IMR-90 (cell line): ENCODE measurements around the gene MYEOV. TPM values are rescaled to one million over a fixed set of nuclear protein-coding genes. Genes with fewer than 3 reads are reported as not detected.

ENCODE experiments used
- ATAC-seq: fragments of 200-7000 bp; cut with Tn5 transposase; 2 replicates; pipeline ENCODE4 v1.9.1; 2020; ENCODE audit warnings: low read depth, mild to moderate bottlenecking, moderate library complexity
- BruUV-seq: library from RNA; stranded (reverse); fragments of 400-500 nt; replicated peaks from 2 replicates; lab custom pipeline; 2021; lab: Mats Ljungman, UMichigan
- CTCF ChIA-PET: fragments of 300-600 bp; formaldehyde crosslinking; extraction: SDS; loops from one replicate; lab custom pipeline; 2021; ENCODE audit warnings: antibody characterized with exemption; lab: Yijun Ruan, JAX
- POLR2A ChIA-PET: fragments of 300-600 bp; sonication (Branson Sonifier 250); formaldehyde crosslinking; loops from one replicate; lab custom pipeline; 2022; ENCODE audit warnings: antibody characterized with exemption; ENCODE audit not compliant: unreplicated experiment; lab: Charles Lee
- DNase-seq: peaks from one replicate; pipeline ENCODE4 v3.0.0; 2013
- H2AFZ ChIP-seq: replicated peaks from 2 replicates; pipeline ENCODE3; 2013; ENCODE audit warnings: low read length, mild to moderate bottlenecking; ENCODE audit not compliant: poor library complexity
- H2AK5ac ChIP-seq: 2 replicates; pipeline ENCODE4 v1.6.1; 2013; ENCODE audit warnings: low read depth, low read length, inconsistent platforms
- H2AK9ac ChIP-seq: replicated peaks from 2 replicates; pipeline ENCODE3; 2013; ENCODE audit warnings: mild to moderate bottlenecking, low read depth, low read length, moderate library complexity; ENCODE audit not compliant: poor library complexity
- H2BK120ac ChIP-seq: 2 replicates; pipeline ENCODE4 v1.6.1; 2013; ENCODE audit warnings: low read depth, low read length, inconsistent platforms
- H2BK15ac ChIP-seq: 3 replicates; pipeline ENCODE4 v1.6.1; 2013; ENCODE audit warnings: low read depth, low read length, inconsistent platforms
- H2BK20ac ChIP-seq: 2 replicates; pipeline ENCODE4 v1.6.1; 2013; ENCODE audit warnings: low read depth, mild to moderate bottlenecking, inconsistent platforms, low read length, moderate library complexity
- H2BK5ac ChIP-seq: 2 replicates; pipeline ENCODE4 v1.6.1; 2013; ENCODE audit warnings: mild to moderate bottlenecking, low read depth, low read length, inconsistent platforms; ENCODE audit not compliant: poor library complexity, severe bottlenecking
- H3K14ac ChIP-seq: replicated peaks from 2 replicates; pipeline ENCODE4 v1.6.1; 2013; ENCODE audit warnings: low read depth, low read length, inconsistent platforms
- H3K18ac ChIP-seq: 2 replicates; pipeline ENCODE4 v1.6.1; 2013; ENCODE audit warnings: low read depth, low read length, control low read depth
- H3K23ac ChIP-seq: 2 replicates; pipeline ENCODE4 v1.6.1; 2013; ENCODE audit warnings: low read depth, low read length, inconsistent platforms
- H3K27ac ChIP-seq: 2 replicates; pipeline ENCODE4 v1.5.1; 2013; ENCODE audit warnings: mild to moderate bottlenecking, control low read depth, low read length; ENCODE audit not compliant: insufficient read depth
- H3K27me3 ChIP-seq: 2 replicates; pipeline ENCODE4 v1.6.1; 2013; ENCODE audit warnings: low read length; ENCODE audit not compliant: control insufficient read depth, insufficient read depth
- H3K36me3 ChIP-seq: 2 replicates; pipeline ENCODE4 v1.6.1; 2013; ENCODE audit warnings: low read length, mixed read lengths; ENCODE audit not compliant: control insufficient read depth, insufficient read depth
- H3K4ac ChIP-seq: 2 replicates; pipeline ENCODE4 v1.6.1; 2013; ENCODE audit warnings: low read depth, low read length, inconsistent platforms
- H3K4me1 ChIP-seq: 2 replicates; pipeline ENCODE4 v1.6.1; 2013; ENCODE audit warnings: low read length, mixed read lengths; ENCODE audit not compliant: control insufficient read depth, insufficient read depth
- H3K4me2 ChIP-seq: 2 replicates; pipeline ENCODE4 v1.6.1; 2013; ENCODE audit warnings: low read depth, mild to moderate bottlenecking, control low read depth, low read length, moderate library complexity
- H3K4me3 ChIP-seq: 2 replicates; pipeline ENCODE4 v1.5.1; 2013; ENCODE audit warnings: low read depth, mild to moderate bottlenecking, control low read depth, low read length, moderate library complexity; ENCODE audit not compliant: insufficient read depth
- H3K56ac ChIP-seq: 2 replicates; pipeline ENCODE4 v1.6.1; 2013; ENCODE audit warnings: low read length, inconsistent platforms; ENCODE audit not compliant: insufficient read depth; ENCODE audit errors: extremely low read depth
- H3K79me1 ChIP-seq, 2 experiments: 2 replicates each; pipeline ENCODE4 v1.6.1; 2013; ENCODE audit warnings: low read length in 2 of 2, inconsistent platforms in 1 of 2, low read depth in 1 of 2
- H3K9ac ChIP-seq: 2 replicates; pipeline ENCODE4 v1.6.1; 2013; ENCODE audit warnings: low read depth, low read length, control low read depth
- H3K9me1 ChIP-seq: 2 replicates; pipeline ENCODE4 v1.6.1; 2013; ENCODE audit warnings: low read length, inconsistent platforms; ENCODE audit not compliant: insufficient read depth
- H3K9me3 ChIP-seq: 2 replicates; pipeline ENCODE4 v1.6.1; 2013; ENCODE audit warnings: low read length; ENCODE audit not compliant: control insufficient read depth, insufficient read depth
- H4K20me1 ChIP-seq: 2 replicates; pipeline ENCODE4 v1.6.1; 2013; ENCODE audit warnings: low read length, inconsistent platforms; ENCODE audit not compliant: insufficient read depth
- H4K5ac ChIP-seq: 2 replicates; pipeline ENCODE4 v1.6.1; 2013; ENCODE audit warnings: mild to moderate bottlenecking, low read depth, low read length, control low read depth
- H4K8ac ChIP-seq, 2 experiments: 2 replicates each; pipeline ENCODE4 v1.6.1; 2013; ENCODE audit warnings: low read depth in 2 of 2, low read length in 2 of 2, control low read depth in 1 of 2, inconsistent platforms in 1 of 2
- H4K91ac ChIP-seq: 2 replicates; pipeline ENCODE4 v1.6.1; 2013; ENCODE audit warnings: low read depth, low read length, inconsistent platforms; ENCODE audit not compliant: insufficient read depth
- BHLHE40 ChIP-seq: fragments of 150-350 bp; IDR thresholded peaks from 2 replicates; pipeline ENCODE4 v1.6.1; 2016; ENCODE audit warnings: mild to moderate bottlenecking, low read depth, low read length
- CEBPB ChIP-seq: IDR thresholded peaks from 2 replicates; pipeline ENCODE4 v1.6.1; 2012; ENCODE audit warnings: low read depth, low read length, improper control_type of control experiment
- CHD1 ChIP-seq: IDR thresholded peaks from 2 replicates; pipeline ENCODE4 v1.6.1; 2012; ENCODE audit warnings: low read depth, low read length, improper control_type of control experiment
- CTCF ChIP-seq: conservative IDR thresholded peaks from 2 replicates; pipeline ENCODE4 v1.5.1; 2012; ENCODE audit warnings: mild to moderate bottlenecking, low read depth, low read length, improper control_type of control experiment
- FOS ChIP-seq: fragments of 150-350 bp; IDR thresholded peaks from 2 replicates; pipeline ENCODE4 v1.6.1; 2016; ENCODE audit warnings: low read depth, low read length
- MAFK ChIP-seq: IDR thresholded peaks from 2 replicates; pipeline ENCODE4 v1.6.1; 2012; ENCODE audit warnings: low read depth, low read length, improper control_type of control experiment
- MAZ ChIP-seq: IDR thresholded peaks from 2 replicates; pipeline ENCODE4 v1.6.1; 2012; ENCODE audit warnings: low read depth, mild to moderate bottlenecking, low read length, improper control_type of control experiment, moderate library complexity, borderline replicate concordance
- MXI1 ChIP-seq: IDR thresholded peaks from 2 replicates; pipeline ENCODE4 v1.6.1; 2012; ENCODE audit warnings: low read depth, mild to moderate bottlenecking, low read length, moderate library complexity, borderline replicate concordance
- NFE2L2 ChIP-seq: fragments of 150-350 bp; IDR thresholded peaks from 2 replicates; pipeline ENCODE4 v1.6.1; 2016; ENCODE audit warnings: low read depth, mild to moderate bottlenecking, low read length
- POLR2A ChIP-seq: IDR thresholded peaks from 2 replicates; pipeline ENCODE4 v1.6.1; 2012; ENCODE audit warnings: mild to moderate bottlenecking, low read depth, low read length
- RAD21 ChIP-seq: IDR thresholded peaks from 2 replicates; pipeline ENCODE4 v1.6.1; 2012; ENCODE audit warnings: low read length, improper control_type of control experiment
- RFX5 ChIP-seq: IDR thresholded peaks from 2 replicates; pipeline ENCODE4 v1.8.0; 2012; ENCODE audit warnings: low read depth, mild to moderate bottlenecking, low read length, moderate library complexity
- SMC3 ChIP-seq: fragments of 150-350 bp; IDR thresholded peaks from 2 replicates; pipeline ENCODE4 v1.6.1; 2016; ENCODE audit warnings: low read depth, mild to moderate bottlenecking, antibody characterized with exemption, low read length, moderate library complexity
- WGBS, 2 experiments: methylation state at CpG; one replicate each; pipeline versions ENCODE4 v1.1.5 to v1.1.7; 2013; ENCODE audit warnings: missing lambda C conversion rate in 2 of 2; ENCODE audit not compliant: insufficient read length in 1 of 2; ENCODE audit errors: extremely low coverage in 2 of 2; 5-methylcytosine and 5-hydroxymethylcytosine counted together
- dilution Hi-C: fragments of 300-500 bp; cut with HindIII; formaldehyde crosslinking; loops from one replicate; pipeline ENCODE4 v1.14.3; 2018; ENCODE audit warnings: low sequenced_read_pairs; ENCODE audit not compliant: unreplicated experiment
- in situ Hi-C: fragments of 300-500 bp; cut with MboI; formaldehyde crosslinking; loops from 3 replicates; pipeline ENCODE4 v1.14.3; 2019; ENCODE audit warnings: low sequenced_read_pairs, inconsistent platforms, mixed read lengths
- intact Hi-C: fragments of 100-400 bp; cut with micrococcal nuclease; formaldehyde crosslinking; loops from 2 replicates; pipeline ENCODE4 v1.10.0; 2022
- polyA plus RNA-seq, 3 experiments: library from polyadenylated mRNA; depleted of rRNA; stranded (reverse); fragments of >200 nt; gene quantifications; 2 replicates each; pipeline ENCODE4 v1.2.3, GENCODE V29; 2012; ENCODE audit warnings: low replicate concordance in 1 of 3
- total RNA-seq: library from RNA; depleted of rRNA; stranded (reverse); fragments of >200 nt; gene quantifications from 2 replicates; pipeline ENCODE4 v1.2.3, GENCODE V29; 2012
- TF ChIP-seq, protein P1 (sequence below): fragments of 150-350 bp; IDR thresholded peaks from 2 replicates; pipeline ENCODE4 v1.6.1; 2016; ENCODE audit warnings: low read depth, mild to moderate bottlenecking, low read length, moderate library complexity, borderline replicate concordance
- TF ChIP-seq, protein P2 (sequence below): fragments of 150-350 bp; IDR thresholded peaks from 2 replicates; pipeline ENCODE4 v1.6.1; 2017; ENCODE audit warnings: mild to moderate bottlenecking, antibody characterized with exemption, low read length, low read depth

Gene MYEOV
- total and polyA plus RNA-seq, 2 of the 4 experiments (the other 2 are of a cell fraction) = 5.8 to 6.8 TPM

DNA sequence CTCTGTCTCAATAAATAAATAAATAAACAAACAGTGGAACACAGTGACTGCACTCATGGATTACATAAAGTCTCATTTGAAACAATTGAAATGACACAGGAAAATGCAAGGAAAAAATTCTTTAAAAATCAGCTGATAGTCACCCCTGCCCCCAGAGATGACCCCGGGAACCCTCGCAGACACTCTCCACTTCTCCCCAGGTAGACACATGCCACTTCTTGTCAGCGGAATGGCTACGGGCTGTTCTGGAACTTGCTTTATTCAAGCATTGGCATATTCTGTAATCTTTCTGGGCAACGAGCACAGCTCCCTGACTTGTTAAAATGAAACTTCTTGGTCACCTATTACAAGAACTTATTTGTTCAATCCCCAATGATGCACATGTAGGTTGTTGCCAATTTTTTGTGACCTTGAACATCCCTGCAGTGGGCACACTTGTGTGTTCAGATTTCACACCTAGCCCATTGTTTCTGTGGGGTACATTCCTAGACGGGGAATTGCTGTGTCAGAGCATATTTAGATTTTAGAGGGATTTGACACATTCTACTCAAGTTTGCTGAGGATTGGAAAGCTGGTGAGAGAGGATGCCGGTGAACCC is 32.8 kb downstream of the MYEOV start:
- Histone ChIP-seq H3K79me1 (peaks cover 16 to 57% of the 10 kb centered on the region in 2 experiments), H3K36me3 (no peaks in the 10 kb centered on the region), H2BK5ac (no peak overlapping the region), H2BK15ac (peak overlapping the region; percentile 65; the same call in 1 of the 3 replicates), H2AK9ac (no peak overlapping the region), H3K9me3 (no peaks in the 10 kb centered on the region), H3K27me3 (no peaks in the 10 kb centered on the region), H3K14ac (no peak overlapping the region), H3K23ac (peak overlapping the region; percentile 47; the same call in 1 of the 2 replicates), H4K20me1 (no peaks in the 10 kb centered on the region), H3K4me1 (peaks cover 7% of the 10 kb centered on the region), H3K9me1 (peaks cover 12% of the 10 kb centered on the region), H3K4me3 (no peak overlapping the region), H4K5ac (no peak overlapping the region), H4K8ac (peak overlapping the region in 1 of 2 experiments; percentile 32; a peak in 1 of 4 replicates), H2AFZ (no peak overlapping the region), H3K4me2 (no peak overlapping the region), H3K18ac (no peak overlapping the region; the same call in 1 of the 2 replicates), H4K91ac (no peak overlapping the region), H3K9ac (no peak overlapping the region), H2BK120ac (no peak overlapping the region), H3K27ac (no peak overlapping the region), H3K4ac (0 out of 2 replicates have a peak overlapping the region, but pooled peaks have one; percentile 29), H2BK20ac (peak overlapping the region; percentile 78; the same call in 1 of the 2 replicates), H3K56ac (no peak overlapping the region), H2AK5ac (peak overlapping the region; percentile 76; the same call in 1 of the 2 replicates)
- no peak for ATAC-seq
- intact Hi-C loops = no loop called here
- BruUV-seq = no TSS peak
- POLR2A ChIA-PET = no interaction called here
- WGBS, 2 experiments = 100% methylated on average over 5 of the region's 7 CpGs; no CpG with 5 or more reads in 1 of the 2 experiments
- TF ChIP-seq, protein P1, sequence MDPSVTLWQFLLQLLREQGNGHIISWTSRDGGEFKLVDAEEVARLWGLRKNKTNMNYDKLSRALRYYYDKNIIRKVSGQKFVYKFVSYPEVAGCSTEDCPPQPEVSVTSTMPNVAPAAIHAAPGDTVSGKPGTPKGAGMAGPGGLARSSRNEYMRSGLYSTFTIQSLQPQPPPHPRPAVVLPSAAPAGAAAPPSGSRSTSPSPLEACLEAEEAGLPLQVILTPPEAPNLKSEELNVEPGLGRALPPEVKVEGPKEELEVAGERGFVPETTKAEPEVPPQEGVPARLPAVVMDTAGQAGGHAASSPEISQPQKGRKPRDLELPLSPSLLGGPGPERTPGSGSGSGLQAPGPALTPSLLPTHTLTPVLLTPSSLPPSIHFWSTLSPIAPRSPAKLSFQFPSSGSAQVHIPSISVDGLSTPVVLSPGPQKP = no peak
- TF ChIP-seq CTCF = no peak
- TF ChIP-seq CHD1 = no peak
- TF ChIP-seq MAZ = no peak
- TF ChIP-seq SMC3 = no peak
- TF ChIP-seq CEBPB = no peak
- TF ChIP-seq RAD21 = no peak
- TF ChIP-seq RFX5 = no peak
- TF ChIP-seq POLR2A = no peak
- TF ChIP-seq NFE2L2 = no peak
- TF ChIP-seq BHLHE40 = no peak
- TF ChIP-seq, protein P2, sequence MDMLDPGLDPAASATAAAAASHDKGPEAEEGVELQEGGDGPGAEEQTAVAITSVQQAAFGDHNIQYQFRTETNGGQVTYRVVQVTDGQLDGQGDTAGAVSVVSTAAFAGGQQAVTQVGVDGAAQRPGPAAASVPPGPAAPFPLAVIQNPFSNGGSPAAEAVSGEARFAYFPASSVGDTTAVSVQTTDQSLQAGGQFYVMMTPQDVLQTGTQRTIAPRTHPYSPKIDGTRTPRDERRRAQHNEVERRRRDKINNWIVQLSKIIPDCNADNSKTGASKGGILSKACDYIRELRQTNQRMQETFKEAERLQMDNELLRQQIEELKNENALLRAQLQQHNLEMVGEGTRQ = no peak
- TF ChIP-seq FOS = no peak
- no peak for TF ChIP-seq MAFK
- TF ChIP-seq MXI1 = no peak
- dilution Hi-C loops = no loop called here
- CTCF ChIA-PET = no interaction called here
- DNase-seq = no peak
- in situ Hi-C loops = no loop called here
